Liver (tissue), 9 donors: ENCODE data around the gene ZNF423. TPM values are rescaled to one million over a fixed set of nuclear protein-coding genes. Genes with fewer than 3 reads are reported as not detected.

Experiments
- DNase-seq: peaks from one replicate; pipeline ENCODE4 v3.0.0-alpha.2; 2017; ENCODE audit warnings: low spot score
- H3K27ac ChIP-seq, 2 donors: one replicate each; pipeline ENCODE4 v1.7.0; 2013; ENCODE audit warnings: inconsistent platforms in 2 of 2, low read length in 2 of 2, control low read depth in 1 of 2, low read depth in 1 of 2, mild to moderate bottlenecking in 1 of 2
- H3K27me3 ChIP-seq, 4 donors: one replicate each; pipeline versions ENCODE4 v1.6.1 to v1.7.0; 2013; ENCODE audit warnings: low read length in 3 of 4, inconsistent platforms in 1 of 4, mild to moderate bottlenecking in 1 of 4, moderate library complexity in 1 of 4; ENCODE audit not compliant: control insufficient read depth in 4 of 4, insufficient read depth in 4 of 4
- H3K36me3 ChIP-seq, 4 donors: one replicate each; pipeline versions ENCODE4 v1.6.1 to v1.7.0; 2013; ENCODE audit warnings: low read length in 3 of 4, mild to moderate bottlenecking in 3 of 4, low read depth in 1 of 4, moderate library complexity in 1 of 4; ENCODE audit not compliant: control insufficient read depth in 4 of 4, insufficient read depth in 3 of 4
- H3K4me1 ChIP-seq, 4 donors: one replicate each; pipeline versions ENCODE4 v1.6.1 to v1.7.0; 2013; ENCODE audit warnings: low read length in 3 of 4, mild to moderate bottlenecking in 3 of 4, moderate library complexity in 1 of 4; ENCODE audit not compliant: control insufficient read depth in 4 of 4, insufficient read depth in 4 of 4
- H3K4me3 ChIP-seq, 3 donors: one replicate each; pipeline versions ENCODE4 v1.6.1 to v1.7.0; 2013; ENCODE audit warnings: low read length in 3 of 3, control low read depth in 1 of 3, low read depth in 1 of 3, mild to moderate bottlenecking in 1 of 3
- H3K9ac ChIP-seq, 2 donors: one replicate each; pipeline ENCODE4 v1.7.0; 2013; ENCODE audit warnings: low read length in 2 of 2, mild to moderate bottlenecking in 2 of 2, moderate library complexity in 2 of 2, control low read depth in 1 of 2, low read depth in 1 of 2
- H3K9me3 ChIP-seq, 4 donors: one replicate each; pipeline versions ENCODE4 v1.6.1 to v1.7.0; 2013; ENCODE audit warnings: low read length in 3 of 4; ENCODE audit not compliant: control insufficient read depth in 4 of 4
- CTCF ChIP-seq: fragments of 150-350 bp; IDR thresholded peaks from 2 replicates; pipeline ENCODE4 v1.5.1; 2017; ENCODE audit warnings: improper control_type of control experiment, low read depth, low read length; ENCODE audit not compliant: missing input control
- EGR1 ChIP-seq, 2 donors: IDR thresholded peaks; 2 replicates each; pipeline ENCODE4 v1.6.1; 2016 to 2018; ENCODE audit warnings: antibody characterized with exemption in 2 of 2, low read depth in 2 of 2
- FOXA1 ChIP-seq: IDR thresholded peaks from 2 replicates; pipeline ENCODE4 v1.6.1; 2016; ENCODE audit warnings: antibody characterized with exemption
- HNF4G ChIP-seq: IDR thresholded peaks from 2 replicates; pipeline ENCODE4 v1.6.1; 2016; ENCODE audit warnings: antibody characterized with exemption
- JUND ChIP-seq, 2 donors: IDR thresholded peaks; 2 replicates each; pipeline ENCODE4 v1.6.1; 2016; ENCODE audit warnings: antibody characterized with exemption in 2 of 2
- MAX ChIP-seq: IDR thresholded peaks from 2 replicates; pipeline ENCODE4 v1.6.1; 2016; ENCODE audit warnings: antibody characterized with exemption
- NR2F2 ChIP-seq: IDR thresholded peaks from 2 replicates; pipeline ENCODE4 v1.6.1; 2016; ENCODE audit warnings: antibody characterized with exemption
- RAD21 ChIP-seq, 2 donors: IDR thresholded peaks; 2 replicates each; pipeline ENCODE4 v1.6.1; 2016; ENCODE audit warnings: antibody characterized with exemption in 2 of 2, mild to moderate bottlenecking in 2 of 2
- SP1 ChIP-seq: IDR thresholded peaks from 2 replicates; pipeline ENCODE4 v1.6.1; 2018; ENCODE audit warnings: antibody characterized with exemption, mild to moderate bottlenecking
- TAF1 ChIP-seq: conservative IDR thresholded peaks from 2 replicates; pipeline ENCODE4 v1.6.1; 2016; ENCODE audit warnings: antibody characterized with exemption, mild to moderate bottlenecking
- YY1 ChIP-seq: IDR thresholded peaks from 2 replicates; pipeline ENCODE4 v1.6.1; 2016; ENCODE audit warnings: antibody characterized with exemption, mild to moderate bottlenecking
- ZBTB33 ChIP-seq: IDR thresholded peaks from 2 replicates; pipeline ENCODE4 v1.6.1; 2016; ENCODE audit warnings: antibody characterized with exemption
- WGBS: extraction: QIAGEN DNeasy Blood & Tissue Kit; methylation state at CpG from one replicate; pipeline ENCODE4 v1.1.7; 2013; 5-methylcytosine and 5-hydroxymethylcytosine counted together
- polyA plus RNA-seq, 2 donors: library from polyadenylated mRNA; stranded (reverse) in 1 of 2; unstranded in 1 of 2; fragments of 200-250 nt in 1 of 2; fragments of >200 nt in 1 of 2; fragmentation: Nextera tagmentation in 1 of 2; extraction: Ambion mirVana in 1 of 2; gene quantifications; one replicate each; pipeline versions ENCODE4 v1.2.1 to v1.2.3, GENCODE V29; 2013 to 2015
- total RNA-seq, 2 donors: library from RNA; depleted of rRNA; stranded (reverse); fragments of >200 nt; gene quantifications; one replicate each; pipeline ENCODE4 v1.2.3, GENCODE V29; 2014
- donor health status: healthy.
- donor health status: healthy.
- donor health status: healthy.
- donor health status: healthy.
- donor health status: healthy.

The ZNF423 gene
- total and polyA plus RNA-seq, 4 donors: 0.24 to 1.6 (median 0.39) TPM

- Histone ChIP-seq H3K27ac (no peak overlapping the region), H3K9me3 (no peaks in the 10 kb centered on the region), H3K4me3 (no peak overlapping the region), H3K9ac (no peak overlapping the region), H3K27me3 (no peaks in the 10 kb centered on the region), H3K4me1 (no peaks in the 10 kb centered on the region), H3K36me3 (no peaks in the 10 kb centered on the region)
- no peak for DNase-seq
- no peak for TF ChIP-seq EGR1 (IDR thresholded peaks at IDR 0.05; ENCODE audit: low read depth in 2 of 2)
- TF ChIP-seq JUND (IDR thresholded peaks at IDR 0.05): no peak
- no peak for TF ChIP-seq HNF4G
- TF ChIP-seq FOXA1: no peak
- TF ChIP-seq SP1: no peak
- no peak for TF ChIP-seq MAX
- TF ChIP-seq RAD21 (IDR thresholded peaks at IDR 0.05): no peak
- TF ChIP-seq ZBTB33: no peak
- TF ChIP-seq YY1: no peak
- no peak for TF ChIP-seq CTCF
- WGBS: 70% methylated on average over 12 of the region's 12 CpGs
Observed at GRCh38 chr16:49709057-49709456, 146.9 kb downstream of the ZNF423 start.

GRCh38 chr16:49708491-49708890, 147.4 kb downstream of the ZNF423 start:
- H3K9ac ChIP-seq: no peak overlapping the region
- no peak overlapping the region for H3K27ac ChIP-seq
- DNase-seq: no peak
- no peak for TF ChIP-seq YY1
- H3K4me3 ChIP-seq: no peak overlapping the region
- H3K36me3 ChIP-seq: no peaks in the 10 kb centered on the region
- no peaks in the 10 kb centered on the region for H3K9me3 ChIP-seq
- no peaks in the 10 kb centered on the region for H3K27me3 ChIP-seq
- 95% methylated on average over 6 of the region's 6 CpGs for WGBS
- no peaks in the 10 kb centered on the region for H3K4me1 ChIP-seq

GRCh38 chr16:49706620-49707355, 149.1 kb downstream of the ZNF423 start:
- Histone ChIP-seq H3K27ac (no peak overlapping the region), H3K9me3 (no peaks in the 10 kb centered on the region), H3K4me3 (no peak overlapping the region), H3K27me3 (no peaks in the 10 kb centered on the region), H3K36me3 (no peaks in the 10 kb centered on the region), H3K4me1 (no peaks in the 10 kb centered on the region), H3K9ac (no peak overlapping the region)
- no peak for DNase-seq
- 93% methylated on average over 11 of the region's 11 CpGs for WGBS
- TF ChIP-seq CTCF (no peak), TAF1 (no peak), SP1 (no peak), NR2F2 (no peak), RAD21 (IDR thresholded peaks at IDR 0.05) (no peak)
